ENCODE results near the gene CCDC24. TPM values are rescaled to one million over a fixed set of nuclear protein-coding genes. Genes with fewer than 3 reads are reported as not detected.
A peak's percentile ranks its signal among the peaks of the same experiment; 100 is the strongest.

Gene CCDC24
- total and polyA plus RNA-seq, 9 of the 15 experiments (the other 6 are each of a cell fraction or from before 2014, with no cell fraction given), result 0.31 to 4.5 (median 1.5) TPM

DNA sequence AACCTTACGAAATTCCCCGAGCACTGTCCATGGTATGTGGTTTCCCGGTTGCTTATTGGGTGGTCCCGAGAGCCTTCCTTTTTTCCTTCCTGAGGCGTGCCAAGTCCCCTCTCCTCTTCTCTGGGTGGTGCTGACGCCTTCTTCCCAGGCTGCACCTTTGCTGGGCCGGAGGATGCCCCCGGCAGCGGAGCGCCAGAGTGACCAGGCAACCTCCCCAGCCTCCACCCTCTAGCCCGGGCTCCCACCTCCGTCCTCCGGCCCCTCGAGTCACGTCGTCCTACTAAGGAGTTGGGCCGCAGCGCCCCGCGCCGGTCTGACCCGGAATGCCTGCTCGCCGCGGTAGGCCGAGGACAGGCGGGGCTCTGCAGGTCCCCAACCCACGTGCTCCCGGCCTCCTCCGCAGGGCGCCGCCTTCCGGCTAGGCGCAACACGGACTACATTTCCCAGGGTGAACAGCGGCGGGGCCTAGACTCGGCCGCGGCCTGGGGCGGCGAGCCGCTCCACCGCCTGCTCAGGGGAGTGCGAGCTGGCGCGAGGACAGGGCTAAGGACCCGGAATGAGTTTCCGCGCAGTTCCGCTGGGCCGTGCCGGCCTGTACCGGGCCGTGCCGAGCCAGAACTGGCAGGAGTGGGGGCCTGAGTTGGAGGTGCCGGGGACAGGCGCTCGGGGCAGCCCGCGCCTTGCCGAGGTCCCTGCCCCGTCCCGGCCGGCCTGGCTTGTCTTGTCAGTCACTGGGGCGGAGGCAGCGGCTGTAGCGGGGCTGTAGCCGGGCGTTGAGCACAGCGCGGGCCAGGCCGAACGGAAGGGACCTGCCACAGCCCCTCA, 45.0 kb upstream of the CCDC24 start, which contains the start of gene IPO13 (continued):
- TF ChIP-seq ZMIZ1 (IDR thresholded peaks at IDR 0.05; ENCODE audit: low read depth in 2 of 2, low read length in 2 of 2) (peak in 1 of 2 experiments; percentile 16; a peak in 1 of 4 replicates), ZC3H8 (IDR thresholded peaks at IDR 0.05) (no peak), SRSF7 (optimal IDR thresholded peaks at IDR 0.05; ENCODE audit: low read depth, low read length) (no peak), ZBTB11 (CRISPR knock-in tag; IDR thresholded peaks at IDR 0.05) (peak in 1 of 3 experiments; percentile 80; a peak in 2 of 6 replicates), HMG20A (CRISPR knock-in tag; conservative IDR thresholded peaks at IDR 0.05) (no peak), ETV6 (IDR thresholded peaks at IDR 0.05; ENCODE audit: borderline replicate concordance in 1 of 2, low read depth in 2 of 2, low read length in 1 of 2) (no peak), ETV6 (CRISPR knock-in tag; IDR thresholded peaks at IDR 0.05; ENCODE audit: borderline replicate concordance) (peak; percentile 77; the same call in 1 of the 2 replicates), ZNF274 (IDR thresholded peaks at IDR 0.05; ENCODE audit: borderline replicate concordance, low read depth, low read length) (no peak), ZNF75A (CRISPR knock-in tag; IDR thresholded peaks at IDR 0.05) (no peak; the same call in 1 of the 2 replicates), KDM5B (IDR thresholded peaks at IDR 0.05; ENCODE audit: insufficient replicate concordance, low read depth, low read length) (peak; percentile 89), GABPA (tag; conservative IDR thresholded peaks at IDR 0.05; ENCODE audit: low read depth) (peak; percentile 85)
- TF ChIP-seq, protein P1, sequence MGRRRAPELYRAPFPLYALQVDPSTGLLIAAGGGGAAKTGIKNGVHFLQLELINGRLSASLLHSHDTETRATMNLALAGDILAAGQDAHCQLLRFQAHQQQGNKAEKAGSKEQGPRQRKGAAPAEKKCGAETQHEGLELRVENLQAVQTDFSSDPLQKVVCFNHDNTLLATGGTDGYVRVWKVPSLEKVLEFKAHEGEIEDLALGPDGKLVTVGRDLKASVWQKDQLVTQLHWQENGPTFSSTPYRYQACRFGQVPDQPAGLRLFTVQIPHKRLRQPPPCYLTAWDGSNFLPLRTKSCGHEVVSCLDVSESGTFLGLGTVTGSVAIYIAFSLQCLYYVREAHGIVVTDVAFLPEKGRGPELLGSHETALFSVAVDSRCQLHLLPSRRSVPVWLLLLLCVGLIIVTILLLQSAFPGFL (CRISPR knock-in tag; IDR thresholded peaks at IDR 0.05), result 0 out of 2 replicates have a peak, but pooled peaks have one; percentile 91
